ENCODE results near the gene TKT.

The TKT gene

DNA sequence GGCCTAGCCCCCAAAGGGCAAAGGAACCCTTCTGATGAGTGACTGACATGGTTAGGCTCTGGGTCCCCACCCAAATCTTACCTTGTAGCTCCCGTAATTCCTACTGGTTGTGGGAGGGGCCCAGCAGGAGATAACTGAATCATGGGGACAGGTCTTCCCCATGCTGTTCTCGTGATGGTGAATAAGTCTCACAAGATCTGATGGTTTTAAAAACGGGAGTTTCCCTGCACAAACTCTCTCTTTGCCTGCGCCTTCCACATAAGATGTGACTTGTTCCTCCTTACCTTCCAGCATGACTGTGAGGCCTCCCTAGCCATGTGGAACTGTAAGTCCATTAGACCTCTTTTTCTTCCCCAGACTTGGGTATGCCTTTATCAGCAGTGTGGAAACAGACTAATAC is 16.9 kb downstream of the TKT start:
- H3K4me3 ChIP-seq (ENCODE audit: low read depth, low read length): no peak overlapping the region
- TF ChIP-seq, protein P1, sequence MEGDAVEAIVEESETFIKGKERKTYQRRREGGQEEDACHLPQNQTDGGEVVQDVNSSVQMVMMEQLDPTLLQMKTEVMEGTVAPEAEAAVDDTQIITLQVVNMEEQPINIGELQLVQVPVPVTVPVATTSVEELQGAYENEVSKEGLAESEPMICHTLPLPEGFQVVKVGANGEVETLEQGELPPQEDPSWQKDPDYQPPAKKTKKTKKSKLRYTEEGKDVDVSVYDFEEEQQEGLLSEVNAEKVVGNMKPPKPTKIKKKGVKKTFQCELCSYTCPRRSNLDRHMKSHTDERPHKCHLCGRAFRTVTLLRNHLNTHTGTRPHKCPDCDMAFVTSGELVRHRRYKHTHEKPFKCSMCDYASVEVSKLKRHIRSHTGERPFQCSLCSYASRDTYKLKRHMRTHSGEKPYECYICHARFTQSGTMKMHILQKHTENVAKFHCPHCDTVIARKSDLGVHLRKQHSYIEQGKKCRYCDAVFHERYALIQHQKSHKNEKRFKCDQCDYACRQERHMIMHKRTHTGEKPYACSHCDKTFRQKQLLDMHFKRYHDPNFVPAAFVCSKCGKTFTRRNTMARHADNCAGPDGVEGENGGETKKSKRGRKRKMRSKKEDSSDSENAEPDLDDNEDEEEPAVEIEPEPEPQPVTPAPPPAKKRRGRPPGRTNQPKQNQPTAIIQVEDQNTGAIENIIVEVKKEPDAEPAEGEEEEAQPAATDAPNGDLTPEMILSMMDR (IDR thresholded peaks at IDR 0.05; ENCODE audit: borderline replicate concordance, insufficient read depth, low read depth, low read length): no peak

DNA sequence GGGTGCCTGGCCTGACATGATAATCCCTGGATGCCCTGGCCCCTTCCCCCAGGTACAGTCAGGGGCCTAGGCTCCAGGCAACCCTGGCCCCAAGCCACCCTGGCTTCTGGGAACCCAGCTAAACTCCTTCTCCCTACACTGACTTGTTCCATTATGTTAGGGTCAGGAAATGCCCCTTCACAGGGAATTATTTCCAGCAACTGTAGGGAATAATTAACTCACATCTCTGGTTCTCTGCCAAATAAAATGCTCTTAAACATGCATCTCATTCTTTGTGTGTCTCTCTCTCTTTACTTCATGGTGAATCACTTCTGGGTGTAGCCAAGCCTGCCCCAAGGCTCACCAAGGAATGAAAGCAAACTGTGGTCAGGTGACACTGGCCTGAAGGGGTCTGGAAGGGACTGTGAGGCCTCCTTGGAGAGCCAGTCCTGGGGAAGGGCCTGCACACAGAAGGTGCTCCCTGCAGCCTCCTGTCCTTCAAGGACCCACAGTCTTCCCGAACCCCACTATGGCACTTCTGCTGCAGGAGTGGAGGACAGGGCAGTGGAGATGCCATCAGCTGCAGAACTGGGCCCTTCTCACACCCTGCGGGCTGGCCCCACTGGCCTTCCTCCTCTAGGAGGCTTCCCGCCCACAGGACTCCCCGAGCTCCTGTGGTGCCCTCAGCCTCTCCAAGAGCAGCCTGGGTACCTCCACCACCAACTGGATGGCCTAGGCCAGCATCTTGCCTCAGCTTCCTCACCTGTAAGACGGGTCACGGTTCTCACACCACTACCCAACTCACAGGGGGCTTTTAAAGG is 17.6 kb downstream of the TKT start:
- no peak overlapping the region for H3K4me3 ChIP-seq (ENCODE audit: low read depth, low read length)
- TF ChIP-seq, protein P1 (IDR thresholded peaks at IDR 0.05; ENCODE audit: borderline replicate concordance, insufficient read depth, low read depth, low read length): no peak

DNA sequence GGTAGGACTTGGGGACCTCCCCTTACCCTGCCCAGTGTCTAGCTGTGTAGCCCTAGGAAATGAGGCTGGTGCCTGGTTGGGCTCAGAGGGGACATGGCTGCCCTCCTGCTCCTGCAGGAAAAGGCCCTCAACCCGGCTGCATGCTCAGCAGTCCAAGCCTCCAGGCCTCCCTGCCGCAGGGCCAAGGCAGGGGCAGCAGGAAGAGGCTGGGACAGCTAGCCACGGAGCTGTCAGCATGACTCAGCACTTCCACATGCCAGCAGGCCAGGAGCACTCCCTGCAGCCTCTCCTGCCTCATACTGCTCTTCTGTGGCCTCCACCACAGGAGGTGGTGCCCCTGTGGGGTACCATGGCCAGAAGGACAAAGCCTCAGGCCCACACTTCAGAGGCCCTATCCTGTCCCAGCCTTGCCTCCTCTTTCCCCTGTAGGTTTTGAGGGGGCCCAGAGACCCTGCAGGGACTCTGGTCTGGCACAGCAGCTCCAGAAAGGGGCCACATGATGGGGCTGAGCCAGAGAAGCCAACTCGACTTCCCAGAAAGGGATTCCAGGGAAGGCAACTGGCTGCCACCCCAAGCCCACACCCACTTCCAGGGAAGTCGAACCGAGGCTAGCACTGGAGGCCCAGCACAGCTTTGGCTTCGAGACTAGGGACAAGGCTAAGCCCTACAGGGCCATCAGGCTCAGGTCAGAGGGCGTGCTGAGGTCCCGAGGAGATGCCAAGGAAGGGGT is 19.5 kb downstream of the TKT start:
- TF ChIP-seq, protein P1 (IDR thresholded peaks at IDR 0.05; ENCODE audit: borderline replicate concordance, insufficient read depth, low read depth, low read length): no peak

DNA sequence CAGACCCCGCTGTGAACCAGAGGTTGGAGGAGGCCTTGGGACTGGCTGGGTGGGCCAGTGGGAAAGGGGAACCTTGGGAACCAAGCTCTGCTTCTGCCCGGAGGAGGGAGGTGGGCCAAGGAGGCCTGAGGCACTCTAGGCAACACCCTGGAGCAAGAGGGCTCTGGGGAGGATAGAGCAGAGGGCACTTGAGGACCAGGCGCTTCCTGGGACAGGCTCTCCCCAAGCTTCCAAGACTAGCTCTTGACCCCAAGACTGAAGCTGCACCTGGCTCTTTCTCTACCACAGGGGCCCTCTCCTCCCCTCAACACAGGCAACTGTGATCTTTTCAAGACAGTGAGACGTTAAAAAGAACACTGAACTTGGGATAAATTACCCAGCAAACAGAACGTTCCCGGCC is 20.3 kb downstream of the TKT start:
- TF ChIP-seq, protein P1 (IDR thresholded peaks at IDR 0.05; ENCODE audit: borderline replicate concordance, insufficient read depth, low read depth, low read length): no peak
- H3K4me3 ChIP-seq (ENCODE audit: low read depth, low read length): no peak overlapping the region

More for the DNA sequence above, 19.5 kb downstream of the TKT start:
- H3K4me3 ChIP-seq (ENCODE audit: low read depth, low read length): no peak overlapping the region

DNA sequence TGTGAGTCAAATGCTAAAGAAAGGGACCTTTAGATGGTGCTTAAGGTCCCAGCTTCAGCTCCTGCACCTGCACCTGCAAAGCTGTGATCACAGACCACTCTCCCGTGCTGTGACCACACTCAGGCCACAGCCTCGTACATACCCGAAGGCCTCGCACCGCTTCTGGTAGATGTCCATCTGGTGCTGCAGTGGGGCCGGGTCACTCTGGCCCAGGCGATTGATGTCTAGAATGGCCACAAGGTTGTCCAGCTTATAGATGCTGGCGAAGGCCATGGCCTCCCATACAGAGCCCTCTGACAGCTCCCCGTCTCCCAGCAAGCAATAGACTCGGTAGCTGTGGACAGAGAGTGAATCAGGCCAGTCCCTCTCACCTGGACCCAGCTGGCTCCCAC is 21.0 kb downstream of the TKT start:
- H3K4me3 ChIP-seq (ENCODE audit: low read depth, low read length): no peak overlapping the region
- TF ChIP-seq, protein P1 (IDR thresholded peaks at IDR 0.05; ENCODE audit: borderline replicate concordance, insufficient read depth, low read depth, low read length): no peak

DNA sequence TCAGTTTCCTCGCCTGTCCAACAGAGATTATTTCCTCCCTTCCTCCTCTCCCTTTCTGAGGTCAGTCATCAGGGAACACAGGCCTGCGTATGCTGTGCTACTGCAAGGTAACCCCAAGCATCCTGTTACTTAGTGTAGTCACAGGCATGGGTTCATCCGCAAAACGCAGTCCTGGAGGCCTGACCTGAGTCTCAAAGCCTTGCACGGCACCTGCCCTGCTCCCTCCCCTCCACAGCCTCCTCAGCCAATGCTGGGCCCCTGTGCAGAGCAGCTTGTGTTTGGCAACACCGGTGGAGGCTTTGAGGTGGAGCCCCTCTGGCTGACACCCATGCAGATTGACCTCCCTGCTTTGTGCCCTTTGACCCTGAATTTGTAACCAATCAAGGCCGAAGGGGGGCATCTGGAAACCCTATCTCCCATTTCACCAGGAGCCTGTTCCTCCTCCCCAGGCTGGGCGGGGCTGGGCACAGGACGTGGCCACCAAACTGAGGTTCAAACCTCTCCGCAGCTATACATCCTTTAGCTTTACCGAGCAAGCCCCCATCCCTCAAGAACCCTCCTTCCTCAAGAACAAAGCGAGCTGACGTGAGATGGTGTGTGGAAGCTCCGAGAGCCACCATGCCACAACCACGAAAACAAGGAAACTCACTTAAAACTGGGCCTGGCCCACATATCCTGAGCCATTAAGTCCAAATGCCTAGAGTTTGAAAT is 21.5 kb downstream of the TKT start:
- TF ChIP-seq, protein P1 (IDR thresholded peaks at IDR 0.05; ENCODE audit: borderline replicate concordance, insufficient read depth, low read depth, low read length): no peak
- H3K4me3 ChIP-seq (ENCODE audit: low read depth, low read length): no peak overlapping the region

All from GM12875 (cell line).